HEK293 (cell line): ENCODE results near the gene FZD10.

ENCODE experiments used
- CTCF ChIA-PET: fragments of 350-600 bp; formaldehyde crosslinking; extraction: SDS; loops from one replicate; lab custom pipeline; 2021; ENCODE audit warnings: antibody characterized with exemption; lab: Yijun Ruan, JAX
- POLR2A ChIA-PET: fragments of 300-600 bp; formaldehyde crosslinking; extraction: SDS; loops from one replicate; lab custom pipeline; 2020; ENCODE audit warnings: antibody characterized with exemption, inconsistent platforms; lab: Yijun Ruan, JAX
- H3K27ac ChIP-seq: fragments of 200-500 bp; sonication (Bioruptor generic); 2 replicates; pipeline ENCODE4 v1.5.1; 2014; ENCODE audit warnings: low read depth, low read length, control low read depth, inconsistent platforms; ENCODE audit errors: extremely low read depth
- H3K36me3 ChIP-seq, 2 experiments: fragments of 200-500 bp in 1 of 2; sonication (Bioruptor generic) in 1 of 2; 1 replicate in 1 of 2; 2 replicates in 1 of 2; pipeline ENCODE4 v1.5.1; 2014 to 2017; ENCODE audit warnings: inconsistent platforms in 2 of 2, low read length in 2 of 2; ENCODE audit not compliant: control insufficient read depth in 2 of 2, insufficient read depth in 1 of 2
- H3K4me1 ChIP-seq: fragments of 200-500 bp; sonication (Bioruptor generic); 2 replicates; pipeline ENCODE4 v1.5.1; 2014; ENCODE audit warnings: mild to moderate bottlenecking, low read length, inconsistent platforms; ENCODE audit not compliant: control insufficient read depth, insufficient read depth
- H3K4me3 ChIP-seq: 2 replicates; pipeline ENCODE4 v1.5.1; 2011; ENCODE audit warnings: low read depth, mild to moderate bottlenecking, control low read depth, low read length, moderate library complexity
- H3K9me3 ChIP-seq: fragments of 200-500 bp; sonication (Bioruptor generic); 2 replicates; pipeline ENCODE4 v1.5.1; 2014; ENCODE audit warnings: low read depth, low read length, inconsistent platforms; ENCODE audit not compliant: control insufficient read depth, insufficient read depth
- BCL11B ChIP-seq: fragments of 450-650 bp; formaldehyde crosslinking; IDR thresholded peaks from 2 replicates; pipeline ENCODE4 v1.5.1; 2016; ENCODE audit warnings: low read depth, missing biosample characterization, missing genetic modification characterization
- SP3 ChIP-seq: fragments of 450-650 bp; formaldehyde crosslinking; IDR thresholded peaks from 2 replicates; pipeline ENCODE4 v1.5.1; 2016; ENCODE audit warnings: missing biosample characterization, missing genetic modification characterization
- ZBTB8A ChIP-seq: fragments of 450-650 bp; formaldehyde crosslinking; IDR thresholded peaks from 2 replicates; pipeline ENCODE4 v1.5.1; 2016; ENCODE audit warnings: missing biosample characterization, missing genetic modification characterization
- ZNF214 ChIP-seq: fragments of 450-650 bp; formaldehyde crosslinking; IDR thresholded peaks from 2 replicates; pipeline ENCODE4 v1.5.1; 2017; ENCODE audit warnings: missing biosample characterization, mild to moderate bottlenecking, missing genetic modification characterization, borderline replicate concordance
- ZNF239 ChIP-seq: fragments of 450-650 bp; formaldehyde crosslinking; IDR thresholded peaks from 2 replicates; pipeline ENCODE4 v1.5.1; 2016; ENCODE audit warnings: missing biosample characterization, missing genetic modification characterization
- ZNF24 ChIP-seq: fragments of 450-650 bp; formaldehyde crosslinking; IDR thresholded peaks from 2 replicates; pipeline ENCODE4 v1.5.1; 2016; ENCODE audit warnings: missing biosample characterization, missing genetic modification characterization
- ZNF324 ChIP-seq: fragments of 450-650 bp; formaldehyde crosslinking; IDR thresholded peaks from 2 replicates; pipeline ENCODE4 v1.5.1; 2016; ENCODE audit warnings: missing biosample characterization, missing genetic modification characterization
- ZNF335 ChIP-seq: fragments of 450-650 bp; formaldehyde crosslinking; conservative IDR thresholded peaks from 2 replicates; pipeline ENCODE4 v1.5.1; 2016; ENCODE audit warnings: missing biosample characterization, missing genetic modification characterization
- ZNF391 ChIP-seq: fragments of 450-650 bp; formaldehyde crosslinking; IDR thresholded peaks from 2 replicates; pipeline ENCODE4 v1.5.1; 2016; ENCODE audit warnings: low read depth, missing biosample characterization, missing genetic modification characterization, borderline replicate concordance
- ZNF433 ChIP-seq: fragments of 450-650 bp; formaldehyde crosslinking; IDR thresholded peaks from 2 replicates; pipeline ENCODE4 v1.5.1; 2016; ENCODE audit warnings: missing biosample characterization, missing genetic modification characterization, low read depth
- ZNF561 ChIP-seq: fragments of 450-650 bp; IDR thresholded peaks from 2 replicates; pipeline ENCODE4 v1.5.1; 2018; ENCODE audit warnings: missing biosample characterization, missing genetic modification characterization, borderline replicate concordance
- ZNF830 ChIP-seq: fragments of 450-650 bp; IDR thresholded peaks from 2 replicates; pipeline ENCODE4 v1.5.0; 2018; ENCODE audit warnings: missing biosample characterization, missing genetic modification characterization, low read depth, mild to moderate bottlenecking, moderate library complexity
- TF ChIP-seq, protein P1 (sequence below): fragments of 450-650 bp; formaldehyde crosslinking; IDR thresholded peaks from 2 replicates; pipeline ENCODE4 v1.5.1; 2016; ENCODE audit warnings: missing biosample characterization, missing genetic modification characterization
- TF ChIP-seq, protein P2 (sequence below): fragments of 450-650 bp; IDR thresholded peaks from 2 replicates; pipeline ENCODE4 v1.5.1; 2018; ENCODE audit warnings: missing biosample characterization, missing genetic modification characterization
- TF ChIP-seq, protein P3 (sequence below): fragments of 450-650 bp; formaldehyde crosslinking; IDR thresholded peaks from 2 replicates; pipeline ENCODE4 v1.5.1; 2017; ENCODE audit warnings: missing biosample characterization, missing genetic modification characterization
- TF ChIP-seq, protein P4 (sequence below): fragments of 450-650 bp; formaldehyde crosslinking; IDR thresholded peaks from 2 replicates; pipeline ENCODE4 v1.5.1; 2016; ENCODE audit warnings: missing biosample characterization, missing genetic modification characterization, low read depth
- TF ChIP-seq, protein P5 (sequence below): sonication (generic); formaldehyde crosslinking; IDR thresholded peaks from 2 replicates; pipeline ENCODE4 v1.8.1; 2022; ENCODE audit warnings: mild to moderate bottlenecking, moderate library complexity, missing genetic modification reagents

FZD10 gene

DNA sequence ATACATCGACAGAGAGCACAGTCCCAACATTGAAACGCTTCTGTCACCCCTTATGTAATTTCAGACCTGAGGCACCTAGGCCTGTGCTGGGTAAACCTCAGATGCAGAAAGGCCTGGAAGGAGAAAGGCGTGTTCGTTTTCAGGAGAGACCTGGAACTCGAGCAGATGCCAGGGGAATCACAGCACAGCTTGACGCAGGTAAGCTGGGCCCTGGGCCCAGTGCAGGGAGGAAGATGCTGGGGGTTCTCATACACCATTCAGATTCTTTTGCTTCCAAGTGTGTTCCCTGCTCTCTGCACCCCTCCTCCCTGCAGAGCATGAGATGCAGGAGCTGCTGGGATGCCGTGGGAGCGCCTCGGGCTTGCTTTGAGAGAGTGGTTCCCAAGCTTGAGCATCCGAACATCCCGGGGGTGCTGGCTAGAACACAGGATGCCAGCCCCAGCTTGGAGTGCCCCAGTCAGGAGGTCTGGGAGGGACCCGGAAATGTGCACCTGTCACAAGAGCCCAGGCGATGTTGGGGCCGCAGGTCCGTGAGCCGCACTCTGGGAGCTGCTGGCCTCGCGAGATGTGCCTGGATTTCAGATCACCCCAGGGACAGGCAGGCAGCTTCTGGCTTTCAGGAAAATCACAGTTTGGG lies 35.9 kb downstream of the FZD10 start:
- ChIA-PET CTCF (no interaction called here), POLR2A (no interaction called here)
- Histone ChIP-seq H3K9me3 (no peaks in the 10 kb centered on the region), H3K36me3 (no peaks in the 10 kb centered on the region), H3K27ac (no peak overlapping the region), H3K4me1 (no peaks in the 10 kb centered on the region), H3K4me3 (no peak overlapping the region)
- TF ChIP-seq BCL11B = no peak
- TF ChIP-seq, protein P1, sequence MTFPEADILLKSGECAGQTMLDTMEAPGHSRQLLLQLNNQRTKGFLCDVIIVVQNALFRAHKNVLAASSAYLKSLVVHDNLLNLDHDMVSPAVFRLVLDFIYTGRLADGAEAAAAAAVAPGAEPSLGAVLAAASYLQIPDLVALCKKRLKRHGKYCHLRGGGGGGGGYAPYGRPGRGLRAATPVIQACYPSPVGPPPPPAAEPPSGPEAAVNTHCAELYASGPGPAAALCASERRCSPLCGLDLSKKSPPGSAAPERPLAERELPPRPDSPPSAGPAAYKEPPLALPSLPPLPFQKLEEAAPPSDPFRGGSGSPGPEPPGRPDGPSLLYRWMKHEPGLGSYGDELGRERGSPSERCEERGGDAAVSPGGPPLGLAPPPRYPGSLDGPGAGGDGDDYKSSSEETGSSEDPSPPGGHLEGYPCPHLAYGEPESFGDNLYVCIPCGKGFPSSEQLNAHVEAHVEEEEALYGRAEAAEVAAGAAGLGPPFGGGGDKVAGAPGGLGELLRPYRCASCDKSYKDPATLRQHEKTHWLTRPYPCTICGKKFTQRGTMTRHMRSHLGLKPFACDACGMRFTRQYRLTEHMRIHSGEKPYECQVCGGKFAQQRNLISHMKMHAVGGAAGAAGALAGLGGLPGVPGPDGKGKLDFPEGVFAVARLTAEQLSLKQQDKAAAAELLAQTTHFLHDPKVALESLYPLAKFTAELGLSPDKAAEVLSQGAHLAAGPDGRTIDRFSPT (tag by site-specific recombination) = no peak
- TF ChIP-seq, protein P2, sequence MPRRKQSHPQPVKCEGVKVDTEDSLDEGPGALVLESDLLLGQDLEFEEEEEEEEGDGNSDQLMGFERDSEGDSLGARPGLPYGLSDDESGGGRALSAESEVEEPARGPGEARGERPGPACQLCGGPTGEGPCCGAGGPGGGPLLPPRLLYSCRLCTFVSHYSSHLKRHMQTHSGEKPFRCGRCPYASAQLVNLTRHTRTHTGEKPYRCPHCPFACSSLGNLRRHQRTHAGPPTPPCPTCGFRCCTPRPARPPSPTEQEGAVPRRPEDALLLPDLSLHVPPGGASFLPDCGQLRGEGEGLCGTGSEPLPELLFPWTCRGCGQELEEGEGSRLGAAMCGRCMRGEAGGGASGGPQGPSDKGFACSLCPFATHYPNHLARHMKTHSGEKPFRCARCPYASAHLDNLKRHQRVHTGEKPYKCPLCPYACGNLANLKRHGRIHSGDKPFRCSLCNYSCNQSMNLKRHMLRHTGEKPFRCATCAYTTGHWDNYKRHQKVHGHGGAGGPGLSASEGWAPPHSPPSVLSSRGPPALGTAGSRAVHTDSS = no peak
- no peak for TF ChIP-seq ZNF239 (tag by site-specific recombination)
- TF ChIP-seq SP3 = no peak
- TF ChIP-seq, protein P3, sequence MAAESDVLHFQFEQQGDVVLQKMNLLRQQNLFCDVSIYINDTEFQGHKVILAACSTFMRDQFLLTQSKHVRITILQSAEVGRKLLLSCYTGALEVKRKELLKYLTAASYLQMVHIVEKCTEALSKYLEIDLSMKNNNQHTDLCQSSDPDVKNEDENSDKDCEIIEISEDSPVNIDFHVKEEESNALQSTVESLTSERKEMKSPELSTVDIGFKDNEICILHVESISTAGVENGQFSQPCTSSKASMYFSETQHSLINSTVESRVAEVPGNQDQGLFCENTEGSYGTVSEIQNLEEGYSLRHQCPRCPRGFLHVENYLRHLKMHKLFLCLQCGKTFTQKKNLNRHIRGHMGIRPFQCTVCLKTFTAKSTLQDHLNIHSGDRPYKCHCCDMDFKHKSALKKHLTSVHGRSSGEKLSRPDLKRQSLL (tag by site-specific recombination) = no peak
- TF ChIP-seq ZNF214 (tag by site-specific recombination) = no peak
- no peak for TF ChIP-seq ZNF335
- TF ChIP-seq ZNF561 (tag by site-specific recombination) = no peak

DNA sequence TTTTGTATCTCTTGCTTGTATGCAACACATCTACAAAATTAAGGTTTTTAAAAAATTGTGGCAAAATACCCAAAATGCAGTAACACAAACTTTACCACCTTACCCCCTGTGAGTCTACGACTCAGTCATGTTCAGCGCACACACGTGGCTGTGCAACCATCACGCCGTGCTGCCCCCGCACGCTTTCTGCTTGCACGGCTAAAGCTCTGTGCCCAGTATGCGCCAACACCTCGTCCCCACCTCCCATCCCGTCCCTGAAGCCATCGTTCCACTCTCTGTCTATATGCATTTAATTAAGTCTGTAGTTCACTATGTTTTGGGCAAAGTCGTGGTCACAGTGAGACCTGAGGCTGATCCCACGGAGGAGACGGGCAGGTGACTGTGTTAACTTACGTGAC lies 36.4 kb downstream of the FZD10 start:
- TF ChIP-seq ZNF24 (tag by site-specific recombination) (no peak), ZNF433 (tag by site-specific recombination) (no peak), ZNF324 (tag by site-specific recombination) (no peak), ZBTB8A (no peak), ZNF830 (tag by site-specific recombination) (no peak), ZNF391 (tag by site-specific recombination) (no peak)
- TF ChIP-seq, protein P4, sequence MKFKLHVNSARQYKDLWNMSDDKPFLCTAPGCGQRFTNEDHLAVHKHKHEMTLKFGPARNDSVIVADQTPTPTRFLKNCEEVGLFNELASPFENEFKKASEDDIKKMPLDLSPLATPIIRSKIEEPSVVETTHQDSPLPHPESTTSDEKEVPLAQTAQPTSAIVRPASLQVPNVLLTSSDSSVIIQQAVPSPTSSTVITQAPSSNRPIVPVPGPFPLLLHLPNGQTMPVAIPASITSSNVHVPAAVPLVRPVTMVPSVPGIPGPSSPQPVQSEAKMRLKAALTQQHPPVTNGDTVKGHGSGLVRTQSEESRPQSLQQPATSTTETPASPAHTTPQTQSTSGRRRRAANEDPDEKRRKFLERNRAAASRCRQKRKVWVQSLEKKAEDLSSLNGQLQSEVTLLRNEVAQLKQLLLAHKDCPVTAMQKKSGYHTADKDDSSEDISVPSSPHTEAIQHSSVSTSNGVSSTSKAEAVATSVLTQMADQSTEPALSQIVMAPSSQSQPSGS (tag by site-specific recombination) = no peak
- TF ChIP-seq, protein P5, sequence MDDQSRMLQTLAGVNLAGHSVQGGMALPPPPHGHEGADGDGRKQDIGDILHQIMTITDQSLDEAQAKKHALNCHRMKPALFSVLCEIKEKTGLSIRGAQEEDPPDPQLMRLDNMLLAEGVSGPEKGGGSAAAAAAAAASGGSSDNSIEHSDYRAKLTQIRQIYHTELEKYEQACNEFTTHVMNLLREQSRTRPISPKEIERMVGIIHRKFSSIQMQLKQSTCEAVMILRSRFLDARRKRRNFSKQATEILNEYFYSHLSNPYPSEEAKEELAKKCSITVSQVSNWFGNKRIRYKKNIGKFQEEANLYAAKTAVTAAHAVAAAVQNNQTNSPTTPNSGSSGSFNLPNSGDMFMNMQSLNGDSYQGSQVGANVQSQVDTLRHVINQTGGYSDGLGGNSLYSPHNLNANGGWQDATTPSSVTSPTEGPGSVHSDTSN (CRISPR knock-in tag) = no peak
- ChIA-PET POLR2A (no interaction called here), CTCF (no interaction called here)
- H3K27ac ChIP-seq = no peak overlapping the region
- no peaks in the 10 kb centered on the region for H3K9me3 ChIP-seq
- no peaks in the 10 kb centered on the region for H3K36me3 ChIP-seq
- H3K4me1 ChIP-seq = no peaks in the 10 kb centered on the region
- H3K4me3 ChIP-seq = no peak overlapping the region
